Esophagus muscularis mucosa (tissue), 4 donors: Measurements from ENCODE around the gene OR1C1.

Experiments used
- EP300 ChIP-seq: sonication (generic); formaldehyde crosslinking; IDR thresholded peaks from one replicate; pipeline ENCODE4 v1.6.1; 2017; ENCODE audit warnings: antibody characterized with exemption
- POLR2A ChIP-seq: fragments of 450-650 bp; IDR thresholded peaks from one replicate; pipeline ENCODE4 v1.6.1; 2017; ENCODE audit warnings: antibody characterized with exemption, moderate library complexity, mild to moderate bottlenecking, low read depth
- POLR2AphosphoS5 ChIP-seq, 2 donors: sonication (generic); formaldehyde crosslinking; IDR thresholded peaks; one replicate each; pipeline ENCODE4 v1.6.1; 2017; ENCODE audit warnings: antibody characterized with exemption in 2 of 2
- TF ChIP-seq, protein P1 (sequence below), 3 experiments: fragments of 200-600 bp in 2 of 3; fragments of 450-650 bp in 1 of 3; sonication (generic) in 2 of 3; IDR thresholded peaks; one replicate each; pipeline ENCODE4 v1.5.1; 2017 to 2019; ENCODE audit warnings: antibody characterized with exemption in 3 of 3, mild to moderate bottlenecking in 2 of 3, moderate library complexity in 1 of 3

- TF ChIP-seq POLR2A (no peak), EP300 (no peak), POLR2AphosphoS5 (IDR thresholded peaks at IDR 0.05) (no peak)
- TF ChIP-seq, protein P1, sequence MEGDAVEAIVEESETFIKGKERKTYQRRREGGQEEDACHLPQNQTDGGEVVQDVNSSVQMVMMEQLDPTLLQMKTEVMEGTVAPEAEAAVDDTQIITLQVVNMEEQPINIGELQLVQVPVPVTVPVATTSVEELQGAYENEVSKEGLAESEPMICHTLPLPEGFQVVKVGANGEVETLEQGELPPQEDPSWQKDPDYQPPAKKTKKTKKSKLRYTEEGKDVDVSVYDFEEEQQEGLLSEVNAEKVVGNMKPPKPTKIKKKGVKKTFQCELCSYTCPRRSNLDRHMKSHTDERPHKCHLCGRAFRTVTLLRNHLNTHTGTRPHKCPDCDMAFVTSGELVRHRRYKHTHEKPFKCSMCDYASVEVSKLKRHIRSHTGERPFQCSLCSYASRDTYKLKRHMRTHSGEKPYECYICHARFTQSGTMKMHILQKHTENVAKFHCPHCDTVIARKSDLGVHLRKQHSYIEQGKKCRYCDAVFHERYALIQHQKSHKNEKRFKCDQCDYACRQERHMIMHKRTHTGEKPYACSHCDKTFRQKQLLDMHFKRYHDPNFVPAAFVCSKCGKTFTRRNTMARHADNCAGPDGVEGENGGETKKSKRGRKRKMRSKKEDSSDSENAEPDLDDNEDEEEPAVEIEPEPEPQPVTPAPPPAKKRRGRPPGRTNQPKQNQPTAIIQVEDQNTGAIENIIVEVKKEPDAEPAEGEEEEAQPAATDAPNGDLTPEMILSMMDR (IDR thresholded peaks at IDR 0.05): no peak
Observed at GRCh38 chr1:247797518-247797917, 37.2 kb upstream of the OR1C1 start.
